Suprapubic skin (tissue), 4 donors: Measurements from ENCODE around the gene BST1. TPM values are rescaled to one million over a fixed set of nuclear protein-coding genes. Genes with fewer than 3 reads are reported as not detected.

ENCODE experiments used
- DNase-seq, 2 donors: peaks; one replicate each; pipeline ENCODE4 v3.0.0-alpha.2; 2019; ENCODE audit warnings: low spot score in 2 of 2
- H3K27ac ChIP-seq: fragments of 200-600 bp; sonication (generic); one replicate; pipeline ENCODE4 v1.5.1; 2019
- H3K27me3 ChIP-seq: fragments of 200-600 bp; sonication (generic); one replicate; pipeline ENCODE4 v1.5.1; 2019
- H3K36me3 ChIP-seq: fragments of 200-600 bp; sonication (generic); one replicate; pipeline ENCODE4 v1.5.1; 2019
- H3K4me1 ChIP-seq: fragments of 200-600 bp; sonication (generic); one replicate; pipeline ENCODE4 v1.5.1; 2019
- H3K4me3 ChIP-seq: fragments of 200-600 bp; sonication (generic); one replicate; pipeline ENCODE4 v1.5.1; 2019; ENCODE audit warnings: mild to moderate bottlenecking
- H3K9me3 ChIP-seq: fragments of 200-600 bp; sonication (generic); one replicate; pipeline ENCODE4 v1.5.1; 2019
- EP300 ChIP-seq: sonication (generic); formaldehyde crosslinking; IDR thresholded peaks from one replicate; pipeline ENCODE4 v1.6.1; 2017; ENCODE audit warnings: antibody characterized with exemption
- POLR2A ChIP-seq, 2 donors: fragments of 450-650 bp; IDR thresholded peaks; one replicate each; pipeline ENCODE4 v1.6.1; 2017; ENCODE audit warnings: antibody characterized with exemption in 2 of 2, mild to moderate bottlenecking in 2 of 2, moderate library complexity in 2 of 2
- POLR2AphosphoS5 ChIP-seq, 3 donors: sonication (generic); formaldehyde crosslinking; IDR thresholded peaks; one replicate each; pipeline ENCODE4 v1.6.1; 2017; ENCODE audit warnings: antibody characterized with exemption in 3 of 3
- WGBS: methylation state at CpG from one replicate; pipeline ENCODE4 v1.1.5; 2018; 5-methylcytosine and 5-hydroxymethylcytosine counted together
- total RNA-seq, 4 donors: library from RNA; depleted of rRNA; stranded (reverse); fragments of >200 nt; gene quantifications; one replicate each; pipeline ENCODE4 v1.1.0, GENCODE V29; 2016
- TF ChIP-seq, protein P1 (sequence below), 2 donors: fragments of 200-600 bp in 1 of 2; fragments of 450-650 bp in 1 of 2; sonication (generic) in 1 of 2; IDR thresholded peaks; one replicate each; pipeline ENCODE4 v1.5.1; 2016 to 2019; ENCODE audit warnings: antibody characterized with exemption in 2 of 2, mild to moderate bottlenecking in 1 of 2, moderate library complexity in 1 of 2

The BST1 gene
- total RNA-seq, 4 donors from 2014 or later = 2.2 to 8.4 (median 4.0) TPM

DNA sequence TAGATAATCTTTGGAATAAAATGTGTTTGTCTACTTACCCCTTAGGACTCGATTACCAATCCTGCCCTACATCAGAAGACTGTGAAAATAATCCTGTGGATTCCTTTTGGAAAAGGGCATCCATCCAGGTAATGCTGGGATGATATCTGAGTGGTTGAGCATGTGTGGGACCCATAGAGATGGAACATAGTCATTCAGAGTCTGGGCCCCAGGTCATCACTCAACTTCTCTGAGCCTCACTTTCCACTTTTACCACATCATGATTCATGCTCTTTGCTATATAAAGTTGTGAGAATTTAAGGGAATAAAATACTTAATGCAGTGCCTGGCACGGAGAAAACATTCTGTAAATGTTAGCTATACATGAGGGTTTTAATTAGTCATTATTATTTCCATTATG is 8.9 kb downstream of the BST1 start:
- no peak for DNase-seq
- WGBS = 94% methylated on average over 2 of the region's 2 CpGs
- Histone ChIP-seq H3K27ac (no peak overlapping the region), H3K9me3 (no peaks in the 10 kb centered on the region), H3K4me3 (no peak overlapping the region), H3K4me1 (peaks cover 8% of the 10 kb centered on the region), H3K27me3 (no peaks in the 10 kb centered on the region), H3K36me3 (no peaks in the 10 kb centered on the region)
- TF ChIP-seq POLR2AphosphoS5 (IDR thresholded peaks at IDR 0.05) (no peak), EP300 (no peak), POLR2A (IDR thresholded peaks at IDR 0.05) (no peak)
- TF ChIP-seq, protein P1, sequence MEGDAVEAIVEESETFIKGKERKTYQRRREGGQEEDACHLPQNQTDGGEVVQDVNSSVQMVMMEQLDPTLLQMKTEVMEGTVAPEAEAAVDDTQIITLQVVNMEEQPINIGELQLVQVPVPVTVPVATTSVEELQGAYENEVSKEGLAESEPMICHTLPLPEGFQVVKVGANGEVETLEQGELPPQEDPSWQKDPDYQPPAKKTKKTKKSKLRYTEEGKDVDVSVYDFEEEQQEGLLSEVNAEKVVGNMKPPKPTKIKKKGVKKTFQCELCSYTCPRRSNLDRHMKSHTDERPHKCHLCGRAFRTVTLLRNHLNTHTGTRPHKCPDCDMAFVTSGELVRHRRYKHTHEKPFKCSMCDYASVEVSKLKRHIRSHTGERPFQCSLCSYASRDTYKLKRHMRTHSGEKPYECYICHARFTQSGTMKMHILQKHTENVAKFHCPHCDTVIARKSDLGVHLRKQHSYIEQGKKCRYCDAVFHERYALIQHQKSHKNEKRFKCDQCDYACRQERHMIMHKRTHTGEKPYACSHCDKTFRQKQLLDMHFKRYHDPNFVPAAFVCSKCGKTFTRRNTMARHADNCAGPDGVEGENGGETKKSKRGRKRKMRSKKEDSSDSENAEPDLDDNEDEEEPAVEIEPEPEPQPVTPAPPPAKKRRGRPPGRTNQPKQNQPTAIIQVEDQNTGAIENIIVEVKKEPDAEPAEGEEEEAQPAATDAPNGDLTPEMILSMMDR (IDR thresholded peaks at IDR 0.05) = no peak

DNA sequence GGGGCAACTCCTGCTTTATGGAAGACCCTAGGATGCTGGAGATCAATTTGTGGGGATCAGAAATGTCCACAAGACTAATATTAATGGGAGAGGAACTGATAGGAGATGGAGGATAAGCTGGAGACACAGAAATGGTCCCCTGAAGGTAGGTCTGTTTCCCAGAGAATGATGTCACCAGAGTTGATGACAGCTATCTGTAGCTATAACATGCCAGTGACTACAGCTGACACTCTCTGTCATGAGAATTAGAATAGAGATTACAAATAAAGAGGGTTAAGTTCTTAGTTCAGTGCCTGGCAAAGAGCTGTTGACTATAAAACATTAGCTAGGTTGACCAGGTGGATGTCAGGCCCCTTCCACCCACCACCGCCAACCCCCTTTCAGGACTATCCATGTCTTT is 9.3 kb downstream of the BST1 start:
- Histone ChIP-seq H3K27me3 (no peaks in the 10 kb centered on the region), H3K9me3 (no peaks in the 10 kb centered on the region), H3K4me3 (no peak overlapping the region), H3K27ac (no peak overlapping the region), H3K36me3 (no peaks in the 10 kb centered on the region), H3K4me1 (peaks cover 5% of the 10 kb centered on the region)
- DNase-seq = no peak
- WGBS = 94% methylated on average over 1 of the region's 1 CpG
- TF ChIP-seq POLR2A (IDR thresholded peaks at IDR 0.05) (no peak), EP300 (no peak), POLR2AphosphoS5 (IDR thresholded peaks at IDR 0.05) (no peak)
- TF ChIP-seq, protein P1 (IDR thresholded peaks at IDR 0.05) = no peak

DNA sequence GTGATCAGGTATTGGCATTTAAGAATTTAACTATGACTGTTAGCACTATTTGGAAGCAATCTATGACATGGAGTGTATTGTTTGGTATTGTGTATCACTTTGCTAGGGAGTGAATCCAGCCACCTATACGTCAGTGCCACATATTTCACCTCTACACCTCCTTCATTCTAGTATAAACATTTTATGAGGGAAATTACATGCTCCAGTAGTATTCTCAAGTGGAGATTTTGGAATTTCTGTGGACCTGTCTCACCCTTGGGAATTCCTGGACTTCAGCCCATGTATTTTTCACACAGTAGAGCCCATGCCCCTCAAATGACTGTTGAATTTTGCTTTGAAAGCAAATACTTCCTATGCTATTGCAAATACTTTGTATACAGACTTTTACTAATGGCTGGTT is 11.3 kb downstream of the BST1 start:
- H3K4me1 ChIP-seq = no peaks in the 10 kb centered on the region
- no peaks in the 10 kb centered on the region for H3K36me3 ChIP-seq
- 92% methylated on average over 1 of the region's 1 CpG for WGBS
- H3K9me3 ChIP-seq = no peaks in the 10 kb centered on the region
- no peak overlapping the region for H3K27ac ChIP-seq
- H3K4me3 ChIP-seq = no peak overlapping the region
- H3K27me3 ChIP-seq = no peaks in the 10 kb centered on the region
- TF ChIP-seq POLR2AphosphoS5 (IDR thresholded peaks at IDR 0.05) (no peak), POLR2A (IDR thresholded peaks at IDR 0.05) (no peak), EP300 (no peak)
- TF ChIP-seq, protein P1 (IDR thresholded peaks at IDR 0.05) = no peak
- no peak for DNase-seq

DNA sequence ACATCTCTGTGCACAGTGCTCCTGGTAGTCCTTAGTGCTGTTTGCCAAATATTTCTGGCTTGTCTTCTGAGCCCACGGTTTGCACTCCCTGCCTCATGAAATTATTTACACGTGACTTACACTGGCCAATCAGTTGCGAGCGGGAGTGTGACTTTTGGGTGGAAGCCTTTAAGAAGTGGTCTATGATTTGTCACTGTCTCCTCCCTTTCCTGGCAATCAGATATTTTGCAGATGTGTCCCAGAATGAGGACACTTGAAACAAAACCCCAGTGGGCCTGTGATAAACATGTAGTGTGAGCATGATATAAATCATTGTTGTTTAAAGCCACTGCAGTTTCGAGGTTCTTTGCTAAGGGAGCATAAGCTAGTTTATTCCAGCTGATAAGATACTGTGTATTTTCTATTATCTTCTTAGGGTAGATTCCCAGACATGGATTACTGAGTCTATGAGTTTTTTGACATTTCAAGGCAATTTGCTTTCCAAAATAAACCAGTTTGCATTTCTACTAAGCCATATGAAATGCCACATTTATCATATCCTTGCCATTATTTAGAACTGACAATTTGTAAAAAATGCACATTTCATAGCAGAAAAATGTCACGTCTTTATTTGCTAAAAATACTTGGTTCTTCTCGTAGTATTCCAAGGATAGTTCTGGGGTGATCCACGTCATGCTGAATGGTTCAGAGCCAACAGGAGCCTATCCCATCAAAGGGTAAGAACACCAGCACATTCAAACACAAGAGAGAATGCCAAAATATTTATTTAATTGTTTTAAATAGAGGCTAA is 12.0 kb downstream of the BST1 start:
- H3K4me3 ChIP-seq = no peak overlapping the region
- H3K4me1 ChIP-seq = no peaks in the 10 kb centered on the region
- no peaks in the 10 kb centered on the region for H3K9me3 ChIP-seq
- no peak overlapping the region for H3K27ac ChIP-seq
- WGBS = 74% methylated on average over 8 of the region's 8 CpGs
- no peak for DNase-seq
- TF ChIP-seq POLR2A (IDR thresholded peaks at IDR 0.05) = no peak
- TF ChIP-seq POLR2AphosphoS5 (IDR thresholded peaks at IDR 0.05) = no peak
- TF ChIP-seq EP300 = no peak
- TF ChIP-seq, protein P1 (IDR thresholded peaks at IDR 0.05) = no peak
- no peaks in the 10 kb centered on the region for H3K27me3 ChIP-seq
- no peaks in the 10 kb centered on the region for H3K36me3 ChIP-seq

DNA sequence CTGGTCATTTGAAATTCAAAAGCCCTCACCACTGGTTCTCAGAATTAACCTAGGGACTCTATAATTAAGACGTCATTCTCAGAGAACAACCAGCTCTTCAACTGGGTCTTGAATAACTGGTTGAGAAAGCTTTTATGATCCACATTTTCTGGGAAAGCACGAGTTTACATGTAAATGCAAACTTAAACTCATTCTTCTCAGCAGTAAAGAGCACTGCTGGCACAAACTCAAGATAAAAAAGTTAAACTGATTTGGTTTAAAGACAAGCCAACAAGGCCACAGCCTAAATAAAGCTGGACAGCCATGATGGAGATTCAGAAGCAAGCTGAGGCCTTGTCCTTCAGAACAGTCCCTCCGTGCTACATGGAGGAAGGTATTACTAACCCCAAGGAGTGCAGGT is 13.2 kb downstream of the BST1 start:
- no peaks in the 10 kb centered on the region for H3K36me3 ChIP-seq
- H3K27ac ChIP-seq = no peak overlapping the region
- DNase-seq = no peak
- H3K4me3 ChIP-seq = no peak overlapping the region
- TF ChIP-seq, protein P1 (IDR thresholded peaks at IDR 0.05) = no peak
- WGBS = 75% methylated on average over 3 of the region's 3 CpGs
- H3K4me1 ChIP-seq = no peaks in the 10 kb centered on the region
- no peaks in the 10 kb centered on the region for H3K9me3 ChIP-seq
- H3K27me3 ChIP-seq = no peaks in the 10 kb centered on the region
